Endothelial cell of umbilical vein (primary cell): ENCODE data around the gene ZNF276.
A peak's percentile ranks its signal among the peaks of the same experiment; 100 is the strongest.

ENCODE experiments used
- EZH2 ChIP-seq: IDR thresholded peaks from 2 replicates; pipeline ENCODE4 v1.6.1; 2012; ENCODE audit warnings: borderline replicate concordance, low read depth, mild to moderate bottlenecking, moderate library complexity, low read length, inconsistent platforms; ENCODE audit not compliant: severe bottlenecking
- GATA2 ChIP-seq: IDR thresholded peaks from 2 replicates; pipeline ENCODE4 v1.7.0; 2011; ENCODE audit warnings: low read depth, mild to moderate bottlenecking, moderate library complexity, mixed read lengths, low read length; ENCODE audit not compliant: insufficient read length, insufficient read depth
- JUN ChIP-seq: IDR thresholded peaks from 2 replicates; pipeline ENCODE4 v1.6.1; 2011; ENCODE audit warnings: borderline replicate concordance, low read depth; ENCODE audit not compliant: insufficient read length, insufficient read depth
- MYC ChIP-seq: IDR thresholded peaks from one replicate; pipeline ENCODE4 v1.6.1; 2011; ENCODE audit warnings: mild to moderate bottlenecking, low read depth, low read length
- POLR2A ChIP-seq: IDR thresholded peaks from 2 replicates; pipeline ENCODE4 v1.6.1; 2012; ENCODE audit warnings: low read depth, mild to moderate bottlenecking, control low read depth, low read length
- POLR2AphosphoS5 ChIP-seq: IDR thresholded peaks from 2 replicates; pipeline ENCODE4 v1.6.1; 2012; ENCODE audit warnings: low read depth, mild to moderate bottlenecking, control low read depth, low read length, moderate library complexity; ENCODE audit not compliant: insufficient read depth
- TF ChIP-seq, protein P1 (sequence below), 2 donors: IDR thresholded peaks; 1 replicate in 1 of 2; 2 replicates in 1 of 2; pipeline ENCODE4 v1.5.1; 2011; ENCODE audit warnings: low read length in 2 of 2, mild to moderate bottlenecking in 2 of 2, moderate library complexity in 2 of 2, control low read depth in 1 of 2, inconsistent platforms in 1 of 2, low read depth in 1 of 2; ENCODE audit not compliant: insufficient read depth in 1 of 2; ENCODE audit errors: extremely low read depth in 1 of 2

DNA sequence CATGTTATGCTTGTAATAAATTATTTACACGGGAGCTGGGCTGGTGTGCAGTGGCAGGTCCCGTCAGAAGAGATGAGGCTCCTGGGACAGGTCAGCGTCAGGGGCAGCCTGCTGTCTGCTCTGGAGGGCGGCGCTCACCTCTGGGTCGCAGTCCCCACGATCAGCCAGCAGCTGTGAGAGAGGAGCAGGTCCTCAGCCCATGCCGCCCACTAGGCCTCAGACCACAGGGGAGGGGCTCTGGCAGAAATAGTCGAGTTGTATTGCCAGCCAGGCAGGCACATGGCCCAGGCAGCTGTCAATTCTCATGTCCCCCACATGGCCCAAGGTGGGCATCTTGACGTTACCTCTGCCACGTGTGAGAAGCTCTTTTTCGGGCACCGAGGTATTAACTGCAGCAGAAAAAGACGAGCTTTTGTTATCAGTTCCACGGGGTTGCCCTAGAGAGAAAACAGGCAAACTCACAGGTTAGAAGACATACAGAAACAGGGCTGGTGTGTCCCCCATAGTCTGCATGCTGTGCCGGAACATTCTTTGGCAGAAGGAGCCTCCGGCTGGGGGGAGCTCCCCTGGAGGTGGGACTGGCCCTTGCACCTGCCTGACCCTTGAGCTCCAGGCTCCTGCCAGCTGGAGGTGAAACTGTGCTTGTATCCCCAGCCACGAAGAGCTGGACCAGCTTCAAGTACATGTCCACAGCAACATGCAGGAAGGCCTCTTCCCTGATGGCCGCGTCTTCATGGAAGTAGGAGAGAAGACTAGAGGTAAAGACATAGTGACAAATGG lies 17.4 kb downstream of the ZNF276 start:
- TF ChIP-seq POLR2A (no peak), MYC (no peak), POLR2AphosphoS5 (peak; percentile 12), EZH2 (no peak), JUN (no peak), GATA2 (no peak)
- TF ChIP-seq, protein P1, sequence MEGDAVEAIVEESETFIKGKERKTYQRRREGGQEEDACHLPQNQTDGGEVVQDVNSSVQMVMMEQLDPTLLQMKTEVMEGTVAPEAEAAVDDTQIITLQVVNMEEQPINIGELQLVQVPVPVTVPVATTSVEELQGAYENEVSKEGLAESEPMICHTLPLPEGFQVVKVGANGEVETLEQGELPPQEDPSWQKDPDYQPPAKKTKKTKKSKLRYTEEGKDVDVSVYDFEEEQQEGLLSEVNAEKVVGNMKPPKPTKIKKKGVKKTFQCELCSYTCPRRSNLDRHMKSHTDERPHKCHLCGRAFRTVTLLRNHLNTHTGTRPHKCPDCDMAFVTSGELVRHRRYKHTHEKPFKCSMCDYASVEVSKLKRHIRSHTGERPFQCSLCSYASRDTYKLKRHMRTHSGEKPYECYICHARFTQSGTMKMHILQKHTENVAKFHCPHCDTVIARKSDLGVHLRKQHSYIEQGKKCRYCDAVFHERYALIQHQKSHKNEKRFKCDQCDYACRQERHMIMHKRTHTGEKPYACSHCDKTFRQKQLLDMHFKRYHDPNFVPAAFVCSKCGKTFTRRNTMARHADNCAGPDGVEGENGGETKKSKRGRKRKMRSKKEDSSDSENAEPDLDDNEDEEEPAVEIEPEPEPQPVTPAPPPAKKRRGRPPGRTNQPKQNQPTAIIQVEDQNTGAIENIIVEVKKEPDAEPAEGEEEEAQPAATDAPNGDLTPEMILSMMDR (IDR thresholded peaks at IDR 0.05; ENCODE audit: extremely low read depth in 1 of 2, insufficient read depth in 1 of 2, low read depth in 1 of 2, low read length in 2 of 2) = no peak
